Ishikawa (cell line): ENCODE results near the gene NKAIN2.

ENCODE experiments used
- CEBPB ChIP-seq: IDR thresholded peaks from 2 replicates; pipeline ENCODE4 v1.6.1; 2012
- CREB1 ChIP-seq: IDR thresholded peaks from 2 replicates; pipeline ENCODE4 v1.6.1; 2012; ENCODE audit warnings: low read depth
- EGR1 ChIP-seq: IDR thresholded peaks from 2 replicates; pipeline ENCODE4 v1.6.1; 2012
- EP300 ChIP-seq: IDR thresholded peaks from 2 replicates; pipeline ENCODE4 v1.6.1; 2012; ENCODE audit warnings: borderline replicate concordance
- FOXM1 ChIP-seq: IDR thresholded peaks from 2 replicates; pipeline ENCODE4 v1.6.1; 2012; ENCODE audit warnings: low read depth, borderline replicate concordance
- NFIC ChIP-seq: IDR thresholded peaks from 2 replicates; pipeline ENCODE4 v1.6.1; 2012
- RAD21 ChIP-seq: IDR thresholded peaks from 2 replicates; pipeline ENCODE4 v1.6.1; 2012; ENCODE audit warnings: low read depth
- TAF1 ChIP-seq: IDR thresholded peaks from 2 replicates; pipeline ENCODE4 v1.6.1; 2012; ENCODE audit warnings: low read depth, mild to moderate bottlenecking
- TCF12 ChIP-seq: IDR thresholded peaks from 2 replicates; pipeline ENCODE4 v1.6.1; 2012; ENCODE audit warnings: low read depth
- TEAD4 ChIP-seq: IDR thresholded peaks from 2 replicates; pipeline ENCODE4 v1.6.1; 2012
- USF1 ChIP-seq: IDR thresholded peaks from 2 replicates; pipeline ENCODE4 v1.6.1; 2012
- YY1 ChIP-seq: IDR thresholded peaks from 2 replicates; pipeline ENCODE4 v1.6.1; 2012; ENCODE audit warnings: low read depth
- ZBTB7A ChIP-seq: IDR thresholded peaks from 2 replicates; pipeline ENCODE4 v1.6.1; 2012; ENCODE audit warnings: low read depth
- TF ChIP-seq, protein P1 (sequence below): IDR thresholded peaks from 2 replicates; pipeline ENCODE4 v1.6.1; 2012; ENCODE audit warnings: low read depth, mild to moderate bottlenecking
- TF ChIP-seq, protein P2 (sequence below): IDR thresholded peaks from 2 replicates; pipeline ENCODE4 v1.6.1; 2012

Gene NKAIN2

GRCh38 chr6:124368131-124368530 is 564.5 kb downstream of the NKAIN2 start:
- no peak for TF ChIP-seq EP300
- TF ChIP-seq FOXM1, result no peak
- TF ChIP-seq CREB1, result no peak
- TF ChIP-seq EGR1, result no peak
- no peak for TF ChIP-seq NFIC

DNA sequence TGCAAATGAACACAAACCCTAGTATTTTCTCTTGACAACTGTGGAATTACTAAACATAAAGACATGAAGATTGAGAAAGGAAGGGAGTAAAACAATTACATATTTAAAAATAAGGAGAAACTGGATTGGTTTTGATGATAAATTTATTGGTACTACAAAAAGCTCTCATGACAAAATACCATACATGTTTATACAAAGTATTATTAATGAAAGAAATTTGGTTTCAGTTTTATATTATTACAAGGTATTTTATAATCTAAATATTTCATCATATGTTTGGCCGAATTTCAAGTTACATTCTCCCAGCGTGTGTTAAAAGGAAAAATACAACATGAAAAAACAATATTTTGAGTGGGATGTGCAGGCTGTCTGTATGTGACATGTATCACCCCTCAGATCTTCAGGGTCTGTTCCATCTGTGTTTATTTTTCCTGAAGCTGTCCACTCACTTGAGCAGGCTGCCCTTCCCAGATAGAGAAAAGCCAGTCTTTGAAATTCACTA is 568.4 kb downstream of the NKAIN2 start:
- TF ChIP-seq YY1 (no peak), CEBPB (no peak), TAF1 (no peak), TEAD4 (no peak), EP300 (no peak), USF1 (no peak), FOXM1 (no peak), NFIC (no peak), TCF12 (no peak), EGR1 (no peak), ZBTB7A (no peak), CREB1 (no peak), RAD21 (no peak)
- TF ChIP-seq, protein P1, sequence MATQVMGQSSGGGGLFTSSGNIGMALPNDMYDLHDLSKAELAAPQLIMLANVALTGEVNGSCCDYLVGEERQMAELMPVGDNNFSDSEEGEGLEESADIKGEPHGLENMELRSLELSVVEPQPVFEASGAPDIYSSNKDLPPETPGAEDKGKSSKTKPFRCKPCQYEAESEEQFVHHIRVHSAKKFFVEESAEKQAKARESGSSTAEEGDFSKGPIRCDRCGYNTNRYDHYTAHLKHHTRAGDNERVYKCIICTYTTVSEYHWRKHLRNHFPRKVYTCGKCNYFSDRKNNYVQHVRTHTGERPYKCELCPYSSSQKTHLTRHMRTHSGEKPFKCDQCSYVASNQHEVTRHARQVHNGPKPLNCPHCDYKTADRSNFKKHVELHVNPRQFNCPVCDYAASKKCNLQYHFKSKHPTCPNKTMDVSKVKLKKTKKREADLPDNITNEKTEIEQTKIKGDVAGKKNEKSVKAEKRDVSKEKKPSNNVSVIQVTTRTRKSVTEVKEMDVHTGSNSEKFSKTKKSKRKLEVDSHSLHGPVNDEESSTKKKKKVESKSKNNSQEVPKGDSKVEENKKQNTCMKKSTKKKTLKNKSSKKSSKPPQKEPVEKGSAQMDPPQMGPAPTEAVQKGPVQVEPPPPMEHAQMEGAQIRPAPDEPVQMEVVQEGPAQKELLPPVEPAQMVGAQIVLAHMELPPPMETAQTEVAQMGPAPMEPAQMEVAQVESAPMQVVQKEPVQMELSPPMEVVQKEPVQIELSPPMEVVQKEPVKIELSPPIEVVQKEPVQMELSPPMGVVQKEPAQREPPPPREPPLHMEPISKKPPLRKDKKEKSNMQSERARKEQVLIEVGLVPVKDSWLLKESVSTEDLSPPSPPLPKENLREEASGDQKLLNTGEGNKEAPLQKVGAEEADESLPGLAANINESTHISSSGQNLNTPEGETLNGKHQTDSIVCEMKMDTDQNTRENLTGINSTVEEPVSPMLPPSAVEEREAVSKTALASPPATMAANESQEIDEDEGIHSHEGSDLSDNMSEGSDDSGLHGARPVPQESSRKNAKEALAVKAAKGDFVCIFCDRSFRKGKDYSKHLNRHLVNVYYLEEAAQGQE, result no peak
- TF ChIP-seq, protein P2, sequence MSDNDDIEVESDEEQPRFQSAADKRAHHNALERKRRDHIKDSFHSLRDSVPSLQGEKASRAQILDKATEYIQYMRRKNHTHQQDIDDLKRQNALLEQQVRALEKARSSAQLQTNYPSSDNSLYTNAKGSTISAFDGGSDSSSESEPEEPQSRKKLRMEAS, result no peak

DNA sequence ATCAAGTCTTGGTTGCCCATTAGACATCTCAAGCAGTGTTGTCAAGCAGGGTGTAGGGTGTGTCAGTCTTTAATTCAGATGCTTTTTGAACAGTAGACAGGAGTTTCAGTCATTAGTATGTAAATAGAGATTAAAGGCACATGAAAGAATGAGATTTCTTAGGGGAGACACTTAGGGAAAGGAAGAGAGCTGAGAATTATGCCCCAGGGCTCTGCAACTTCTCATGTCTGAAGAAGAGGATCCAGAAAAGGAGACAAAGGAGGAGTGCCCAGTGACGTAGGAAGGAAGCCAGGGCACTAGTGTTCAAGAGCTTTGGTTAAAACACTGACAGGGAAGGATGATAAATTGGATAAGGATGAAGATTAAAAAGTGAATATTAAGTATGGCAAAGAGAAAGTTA is 569.7 kb downstream of the NKAIN2 start:
- TF ChIP-seq CREB1, result no peak
- no peak for TF ChIP-seq NFIC
- TF ChIP-seq CEBPB, result no peak
- TF ChIP-seq, protein P1, result no peak
- TF ChIP-seq, protein P2, result no peak
- no peak for TF ChIP-seq FOXM1
- no peak for TF ChIP-seq YY1
- no peak for TF ChIP-seq TEAD4
- TF ChIP-seq ZBTB7A, result no peak
- TF ChIP-seq USF1, result no peak
- TF ChIP-seq TAF1, result no peak
- TF ChIP-seq EGR1, result no peak
- TF ChIP-seq TCF12, result no peak
- no peak for TF ChIP-seq EP300
- no peak for TF ChIP-seq RAD21

DNA sequence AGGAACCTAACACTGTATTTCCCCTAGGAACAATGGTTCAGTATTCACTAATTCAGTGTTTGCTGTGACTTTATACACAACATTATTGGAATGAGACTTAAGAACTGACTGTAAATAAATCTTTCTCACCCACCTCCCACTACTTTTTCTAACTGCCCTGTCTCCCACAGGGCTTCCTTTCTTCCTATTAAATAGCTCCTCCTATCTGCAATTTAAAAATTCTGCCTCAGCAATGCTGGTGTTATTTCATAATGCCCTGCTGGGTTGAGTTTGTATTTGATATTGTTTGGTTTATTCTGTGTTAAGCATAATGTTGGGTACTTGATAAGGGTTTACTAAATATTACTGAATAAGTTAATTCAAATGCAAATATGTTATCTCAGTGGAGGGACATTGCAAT is 585.5 kb downstream of the NKAIN2 start:
- TF ChIP-seq CEBPB, result no peak
- TF ChIP-seq RAD21, result peak; percentile 10; the same call in 1 of the 2 replicates
- no peak for TF ChIP-seq TCF12

DNA sequence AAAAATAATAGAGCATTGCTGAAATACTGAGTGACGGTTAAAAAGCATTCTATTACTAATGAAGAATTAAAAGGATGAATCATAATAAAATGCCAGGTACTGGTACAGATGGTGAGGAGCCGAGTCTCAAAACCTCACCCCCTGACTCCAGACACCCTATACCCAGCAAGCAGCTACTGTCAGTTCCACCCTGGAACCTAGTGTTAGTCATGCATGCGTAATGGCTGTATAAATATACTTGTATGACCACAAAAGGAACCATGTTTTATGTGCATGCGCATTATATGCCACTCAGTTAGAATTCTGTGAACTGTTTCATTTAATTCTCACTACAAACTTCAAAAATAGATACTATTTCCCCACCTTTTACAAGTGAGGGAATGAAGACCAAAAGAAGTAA is 589.9 kb downstream of the NKAIN2 start:
- TF ChIP-seq FOXM1 (no peak), EGR1 (no peak), CREB1 (no peak), USF1 (no peak), NFIC (no peak), RAD21 (no peak)

- TF ChIP-seq CREB1, result no peak
- no peak for TF ChIP-seq ZBTB7A
- TF ChIP-seq FOXM1, result no peak
- no peak for TF ChIP-seq EGR1
- TF ChIP-seq, protein P2, result no peak
- no peak for TF ChIP-seq TAF1
- TF ChIP-seq EP300, result no peak
These were observed 592.7 kb downstream of the NKAIN2 start for GRCh38 chr6:124396361-124396760.
